ENCODE results near the gene UBE4B.

The UBE4B gene

DNA sequence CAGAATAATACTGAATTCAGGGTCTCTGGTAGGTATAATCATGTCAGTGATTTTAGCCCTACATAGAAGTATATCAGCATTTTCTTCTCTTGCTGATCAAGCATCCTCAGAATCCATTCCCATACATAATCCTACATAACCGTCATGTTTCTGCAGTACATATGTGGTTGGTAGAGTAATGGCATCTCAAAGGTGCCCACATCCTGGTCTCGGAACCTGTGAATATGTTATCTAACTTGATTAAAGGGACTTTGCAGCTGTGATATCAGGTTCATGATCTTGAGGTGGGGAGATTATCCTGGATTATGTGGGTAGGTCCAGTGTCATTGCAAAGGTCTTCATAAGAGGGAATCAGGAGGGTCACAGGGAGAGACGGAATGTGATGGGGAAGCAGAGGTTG lies 108.2 kb downstream of the UBE4B start:
- Histone ChIP-seq H3K4me3 (ENCODE audit: low read length) (no peak overlapping the region), H3K36me3 (ENCODE audit: control insufficient read depth, insufficient read depth, low read length) (no peaks in the 10 kb centered on the region), H3K4me1 (ENCODE audit: control insufficient read depth, insufficient read depth, low read length) (no peaks in the 10 kb centered on the region), H3K27me3 (ENCODE audit: control insufficient read depth, insufficient read depth, low read length) (no peaks in the 10 kb centered on the region), H3K9me3 (ENCODE audit: control insufficient read depth, insufficient read depth, low read length) (no peaks in the 10 kb centered on the region), H3K27ac (ENCODE audit: low read length) (no peak overlapping the region)
- no peak for DNase-seq (ENCODE audit: low read depth, low spot score)
- no CpG with 5 or more reads among the region's 3 CpGs for WGBS (ENCODE audit: insufficient coverage, insufficient read length)

DNA sequence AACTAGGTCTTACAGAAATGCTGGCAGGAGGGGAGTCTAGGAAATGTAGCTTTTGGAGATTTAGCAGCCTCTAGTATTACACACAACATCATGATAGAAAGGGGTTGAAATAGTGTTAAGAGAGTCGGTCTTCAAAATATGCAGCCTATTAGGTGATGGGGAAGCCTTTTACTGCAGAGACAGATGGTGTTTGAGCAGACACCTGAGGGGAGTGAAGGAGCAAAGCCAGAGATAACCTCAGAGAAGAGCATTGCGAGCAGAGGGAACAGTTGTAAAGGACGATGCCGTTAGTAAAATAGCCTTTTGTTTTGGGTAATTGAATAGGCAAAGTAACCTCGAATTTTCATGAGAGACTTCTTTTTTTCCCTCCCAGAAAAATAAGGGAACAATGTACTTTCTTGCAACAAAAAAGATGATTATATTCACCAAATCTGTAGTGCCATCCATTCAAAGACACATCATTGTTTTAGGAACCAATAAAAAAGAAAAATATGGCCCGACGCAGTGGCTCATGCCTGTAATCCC lies 111.3 kb downstream of the UBE4B start:
- no CpG with 5 or more reads among the region's 7 CpGs for WGBS (ENCODE audit: insufficient coverage, insufficient read length)
- Histone ChIP-seq H3K4me3 (ENCODE audit: low read length) (no peak overlapping the region), H3K36me3 (ENCODE audit: control insufficient read depth, insufficient read depth, low read length) (no peaks in the 10 kb centered on the region), H3K27me3 (ENCODE audit: control insufficient read depth, insufficient read depth, low read length) (no peaks in the 10 kb centered on the region), H3K27ac (ENCODE audit: low read length) (no peak overlapping the region), H3K4me1 (ENCODE audit: control insufficient read depth, insufficient read depth, low read length) (no peaks in the 10 kb centered on the region), H3K9me3 (ENCODE audit: control insufficient read depth, insufficient read depth, low read length) (no peaks in the 10 kb centered on the region)
- DNase-seq (ENCODE audit: low read depth, low spot score) = no peak

DNA sequence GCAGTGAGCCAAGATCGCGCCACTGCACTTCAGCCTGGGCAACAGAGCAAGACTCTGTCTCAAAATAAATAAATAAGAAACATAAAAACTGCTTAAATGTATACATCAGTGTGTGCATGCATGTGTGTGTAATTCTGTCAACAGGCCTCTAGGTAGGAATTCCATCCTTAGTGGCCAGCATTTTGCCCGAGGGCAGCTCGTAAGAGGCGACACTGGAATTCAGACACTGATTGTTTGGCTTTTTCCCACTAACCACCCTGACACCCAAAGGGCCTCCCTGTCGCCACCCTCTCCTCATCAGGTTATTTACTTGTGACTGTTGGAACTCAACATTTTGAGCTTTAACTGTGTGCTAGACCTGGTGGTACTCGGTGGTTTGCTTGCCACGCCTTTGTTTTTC lies 113.6 kb downstream of the UBE4B start:
- Histone ChIP-seq H3K4me1 (ENCODE audit: control insufficient read depth, insufficient read depth, low read length) (no peaks in the 10 kb centered on the region), H3K36me3 (ENCODE audit: control insufficient read depth, insufficient read depth, low read length) (no peaks in the 10 kb centered on the region), H3K27me3 (ENCODE audit: control insufficient read depth, insufficient read depth, low read length) (no peaks in the 10 kb centered on the region), H3K9me3 (ENCODE audit: control insufficient read depth, insufficient read depth, low read length) (no peaks in the 10 kb centered on the region), H3K27ac (ENCODE audit: low read length) (no peak overlapping the region), H3K4me3 (ENCODE audit: low read length) (no peak overlapping the region)
- WGBS (ENCODE audit: insufficient coverage, insufficient read length) = no CpG with 5 or more reads among the region's 8 CpGs
- DNase-seq (ENCODE audit: low read depth, low spot score) = no peak

GRCh38 chr1:10149231-10149630 lies 116.5 kb downstream of the UBE4B start:
- no peak overlapping the region for H3K4me3 ChIP-seq (ENCODE audit: low read length)
- no peaks in the 10 kb centered on the region for H3K4me1 ChIP-seq (ENCODE audit: control insufficient read depth, insufficient read depth, low read length)
- no peak for DNase-seq (ENCODE audit: low read depth, low spot score)
- no peak overlapping the region for H3K27ac ChIP-seq (ENCODE audit: low read length)
- H3K9me3 ChIP-seq (ENCODE audit: control insufficient read depth, insufficient read depth, low read length) = no peaks in the 10 kb centered on the region
- no peaks in the 10 kb centered on the region for H3K27me3 ChIP-seq (ENCODE audit: control insufficient read depth, insufficient read depth, low read length)
- no peaks in the 10 kb centered on the region for H3K36me3 ChIP-seq (ENCODE audit: control insufficient read depth, insufficient read depth, low read length)

GRCh38 chr1:10152709-10153284 lies 120.0 kb downstream of the UBE4B start:
- no peak overlapping the region for H3K4me3 ChIP-seq (ENCODE audit: low read length)
- no peaks in the 10 kb centered on the region for H3K9me3 ChIP-seq (ENCODE audit: control insufficient read depth, insufficient read depth, low read length)
- no peaks in the 10 kb centered on the region for H3K36me3 ChIP-seq (ENCODE audit: control insufficient read depth, insufficient read depth, low read length)
- WGBS (ENCODE audit: insufficient coverage, insufficient read length) = no CpG with 5 or more reads among the region's 8 CpGs
- DNase-seq (ENCODE audit: low read depth, low spot score) = peak; percentile 29
- no peaks in the 10 kb centered on the region for H3K4me1 ChIP-seq (ENCODE audit: control insufficient read depth, insufficient read depth, low read length)
- no peaks in the 10 kb centered on the region for H3K27me3 ChIP-seq (ENCODE audit: control insufficient read depth, insufficient read depth, low read length)
- H3K27ac ChIP-seq (ENCODE audit: low read length) = no peak overlapping the region

- H3K27ac ChIP-seq (ENCODE audit: low read length) = no peak overlapping the region
- H3K9me3 ChIP-seq (ENCODE audit: control insufficient read depth, insufficient read depth, low read length) = no peaks in the 10 kb centered on the region
- H3K36me3 ChIP-seq (ENCODE audit: control insufficient read depth, insufficient read depth, low read length) = no peaks in the 10 kb centered on the region
- DNase-seq (ENCODE audit: low read depth, low spot score) = no peak
- H3K4me3 ChIP-seq (ENCODE audit: low read length) = no peak overlapping the region
- no peaks in the 10 kb centered on the region for H3K27me3 ChIP-seq (ENCODE audit: control insufficient read depth, insufficient read depth, low read length)
- no peaks in the 10 kb centered on the region for H3K4me1 ChIP-seq (ENCODE audit: control insufficient read depth, insufficient read depth, low read length)
- WGBS (ENCODE audit: insufficient coverage, insufficient read length) = no CpG with 5 or more reads among the region's 4 CpGs
Measured at GRCh38 chr1:10155087-10155712, 122.4 kb downstream of the UBE4B start.

- Histone ChIP-seq H3K4me3 (ENCODE audit: low read length) (no peak overlapping the region), H3K27me3 (ENCODE audit: control insufficient read depth, insufficient read depth, low read length) (no peaks in the 10 kb centered on the region), H3K36me3 (ENCODE audit: control insufficient read depth, insufficient read depth, low read length) (peaks cover 6% of the 10 kb centered on the region; the same call in 1 of the 2 replicates), H3K4me1 (ENCODE audit: control insufficient read depth, insufficient read depth, low read length) (no peaks in the 10 kb centered on the region), H3K9me3 (ENCODE audit: control insufficient read depth, insufficient read depth, low read length) (no peaks in the 10 kb centered on the region), H3K27ac (ENCODE audit: low read length) (no peak overlapping the region)
- no CpG with 5 or more reads among the region's 3 CpGs for WGBS (ENCODE audit: insufficient coverage, insufficient read length)
- DNase-seq (ENCODE audit: low read depth, low spot score) = no peak
Measured at GRCh38 chr1:10160173-10160572, 127.4 kb downstream of the UBE4B start.

DNA sequence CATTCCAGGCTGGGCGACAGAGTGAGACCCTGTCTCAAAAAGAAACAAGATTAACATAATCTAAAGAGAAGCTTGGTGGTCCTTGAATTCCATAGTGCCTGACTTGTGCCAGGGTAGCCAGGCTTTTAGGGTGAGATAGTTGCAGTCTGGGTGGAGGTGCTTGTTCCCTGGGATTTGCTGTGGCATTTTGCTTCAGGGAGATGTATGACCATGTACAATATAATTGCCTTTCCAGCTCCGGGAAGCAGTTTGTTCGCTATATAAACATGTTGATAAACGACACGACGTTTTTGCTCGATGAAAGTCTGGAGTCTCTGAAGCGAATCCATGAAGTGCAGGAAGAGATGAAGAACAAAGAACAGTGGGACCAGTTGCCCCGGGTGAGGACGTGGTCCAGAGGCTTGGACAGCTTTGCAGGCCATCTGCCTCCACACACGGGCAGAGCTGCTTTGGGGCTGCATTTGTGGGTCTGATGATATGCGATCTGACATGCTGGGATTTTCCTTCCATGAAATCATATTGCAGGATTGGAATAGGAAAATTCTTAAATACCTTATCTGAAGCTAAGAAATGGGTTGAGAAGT lies 128.2 kb downstream of the UBE4B start:
- no peaks in the 10 kb centered on the region for H3K27me3 ChIP-seq (ENCODE audit: control insufficient read depth, insufficient read depth, low read length)
- no CpG with 5 or more reads among the region's 12 CpGs for WGBS (ENCODE audit: insufficient coverage, insufficient read length)
- no peaks in the 10 kb centered on the region for H3K9me3 ChIP-seq (ENCODE audit: control insufficient read depth, insufficient read depth, low read length)
- H3K36me3 ChIP-seq (ENCODE audit: control insufficient read depth, insufficient read depth, low read length) = peaks cover 8% of the 10 kb centered on the region; the same call in 1 of the 2 replicates
- no peak overlapping the region for H3K4me3 ChIP-seq (ENCODE audit: low read length)
- no peak for DNase-seq (ENCODE audit: low read depth, low spot score)
- H3K4me1 ChIP-seq (ENCODE audit: control insufficient read depth, insufficient read depth, low read length) = no peaks in the 10 kb centered on the region
- no peak overlapping the region for H3K27ac ChIP-seq (ENCODE audit: low read length)

- peaks cover 11% of the 10 kb centered on the region; the same call in 1 of the 2 replicates for H3K36me3 ChIP-seq (ENCODE audit: control insufficient read depth, insufficient read depth, low read length)
- no CpG with 5 or more reads among the region's 17 CpGs for WGBS (ENCODE audit: insufficient coverage, insufficient read length)
- no peaks in the 10 kb centered on the region for H3K9me3 ChIP-seq (ENCODE audit: control insufficient read depth, insufficient read depth, low read length)
- no peaks in the 10 kb centered on the region for H3K27me3 ChIP-seq (ENCODE audit: control insufficient read depth, insufficient read depth, low read length)
- H3K27ac ChIP-seq (ENCODE audit: low read length) = no peak overlapping the region
- no peaks in the 10 kb centered on the region for H3K4me1 ChIP-seq (ENCODE audit: control insufficient read depth, insufficient read depth, low read length)
- no peak for DNase-seq (ENCODE audit: low read depth, low spot score)
- no peak overlapping the region for H3K4me3 ChIP-seq (ENCODE audit: low read length)
Measured at GRCh38 chr1:10161541-10162290, 129.0 kb downstream of the UBE4B start.

- Histone ChIP-seq H3K27me3 (ENCODE audit: control insufficient read depth, insufficient read depth, low read length) (no peaks in the 10 kb centered on the region), H3K9me3 (ENCODE audit: control insufficient read depth, insufficient read depth, low read length) (no peaks in the 10 kb centered on the region), H3K36me3 (ENCODE audit: control insufficient read depth, insufficient read depth, low read length) (peaks cover 21% of the 10 kb centered on the region; the same call in 1 of the 2 replicates), H3K4me1 (ENCODE audit: control insufficient read depth, insufficient read depth, low read length) (no peaks in the 10 kb centered on the region), H3K4me3 (ENCODE audit: low read length) (no peak overlapping the region), H3K27ac (ENCODE audit: low read length) (no peak overlapping the region)
- DNase-seq (ENCODE audit: low read depth, low spot score) = no peak
- WGBS (ENCODE audit: insufficient coverage, insufficient read length) = no CpG with 5 or more reads among the region's 7 CpGs
Measured at GRCh38 chr1:10168912-10169514, 136.3 kb downstream of the UBE4B start.
